ENCODE results near the gene RETN. TPM values are rescaled to one million over a fixed set of nuclear protein-coding genes. Genes with fewer than 3 reads are reported as not detected.

The RETN gene
- total RNA-seq, 2 experiments from 2014 or later, result not detected

- TF ChIP-seq EZH2phosphoT487 (IDR thresholded peaks at IDR 0.05; ENCODE audit: borderline replicate concordance, low read depth, low read length), result no peak
- TF ChIP-seq CTCF (conservative IDR thresholded peaks at IDR 0.05; ENCODE audit: low read length), result no peak
- no peak overlapping the region for H3K27ac ChIP-seq (ENCODE audit: low read depth, low read length, poor library complexity, severe bottlenecking)
- 0 out of 2 replicates have a peak, but pooled peaks cover 6% of the 10 kb centered on the region for H4K20me1 ChIP-seq (ENCODE audit: insufficient read depth, low read length)
- BruUV-seq (replicated peaks), result no TSS peak
- H3K9me2 ChIP-seq (ENCODE audit: insufficient read depth, low read length), result no peaks in the 10 kb centered on the region
- intact Hi-C loops (cut with micrococcal nuclease; ENCODE audit: unreplicated experiment), result no loop called here
- H3K9me3 ChIP-seq (ENCODE audit: low read length), result no peaks in the 10 kb centered on the region
- ChIA-PET CTCF (ENCODE audit: unreplicated experiment) (no interaction called here), POLR2A (interaction anchor here (0.6 kb wide), 1 partner anchor 54 kb away, joined by 4 read pairs; no protein-coding TSS in a partner anchor)
- DNase-seq (ENCODE audit: low spot score), result no peak
- peaks cover 17% of the 10 kb centered on the region for H3K79me2 ChIP-seq (ENCODE audit: insufficient read depth, low read depth, low read length)
- H3K4me1 ChIP-seq (ENCODE audit: insufficient read depth, low read length, poor library complexity, severe bottlenecking), result peaks cover 8% of the 10 kb centered on the region
- H3K4me3 ChIP-seq (ENCODE audit: low read depth, low read length, poor library complexity, severe bottlenecking), result no peak overlapping the region
- H2AFZ ChIP-seq (ENCODE audit: low read length), result no peak overlapping the region
- H3K36me3 ChIP-seq (ENCODE audit: insufficient read depth, low read length), result peaks cover 49% of the 10 kb centered on the region
- H3K4me2 ChIP-seq (ENCODE audit: low read length), result no peak overlapping the region
These were observed 44.9 kb upstream of the RETN start for GRCh38 chr19:7623725-7624603.

GRCh38 chr19:7624810-7625209, 44.0 kb upstream of the RETN start:
- no peaks in the 10 kb centered on the region for H3K9me3 ChIP-seq (ENCODE audit: low read length)
- 0 out of 2 replicates have a peak, but pooled peaks cover 6% of the 10 kb centered on the region for H4K20me1 ChIP-seq (ENCODE audit: insufficient read depth, low read length)
- H2AFZ ChIP-seq (ENCODE audit: low read length), result no peak overlapping the region
- no peak overlapping the region for H3K27ac ChIP-seq (ENCODE audit: low read depth, low read length, poor library complexity, severe bottlenecking)
- no peak for DNase-seq (ENCODE audit: low spot score)
- TF ChIP-seq EZH2phosphoT487 (IDR thresholded peaks at IDR 0.05; ENCODE audit: borderline replicate concordance, low read depth, low read length), result no peak
- TF ChIP-seq CTCF (conservative IDR thresholded peaks at IDR 0.05; ENCODE audit: low read length), result no peak
- CTCF ChIA-PET (ENCODE audit: unreplicated experiment), result no interaction called here
- peaks cover 8% of the 10 kb centered on the region for H3K4me1 ChIP-seq (ENCODE audit: insufficient read depth, low read length, poor library complexity, severe bottlenecking)
- no peak overlapping the region for H3K4me2 ChIP-seq (ENCODE audit: low read length)
- intact Hi-C loops (cut with micrococcal nuclease; ENCODE audit: unreplicated experiment), result no loop called here
- H3K36me3 ChIP-seq (ENCODE audit: insufficient read depth, low read length), result peaks cover 46% of the 10 kb centered on the region
- H3K79me2 ChIP-seq (ENCODE audit: insufficient read depth, low read depth, low read length), result peaks cover 23% of the 10 kb centered on the region
- BruUV-seq (replicated peaks), result no TSS peak
- no peak overlapping the region for H3K4me3 ChIP-seq (ENCODE audit: low read depth, low read length, poor library complexity, severe bottlenecking)
- H3K9me2 ChIP-seq (ENCODE audit: insufficient read depth, low read length), result no peaks in the 10 kb centered on the region
- POLR2A ChIA-PET, result no interaction called here

Data from OCI-LY7 (cell line).